ENCODE data around the gene ADO.

The ADO gene

DNA sequence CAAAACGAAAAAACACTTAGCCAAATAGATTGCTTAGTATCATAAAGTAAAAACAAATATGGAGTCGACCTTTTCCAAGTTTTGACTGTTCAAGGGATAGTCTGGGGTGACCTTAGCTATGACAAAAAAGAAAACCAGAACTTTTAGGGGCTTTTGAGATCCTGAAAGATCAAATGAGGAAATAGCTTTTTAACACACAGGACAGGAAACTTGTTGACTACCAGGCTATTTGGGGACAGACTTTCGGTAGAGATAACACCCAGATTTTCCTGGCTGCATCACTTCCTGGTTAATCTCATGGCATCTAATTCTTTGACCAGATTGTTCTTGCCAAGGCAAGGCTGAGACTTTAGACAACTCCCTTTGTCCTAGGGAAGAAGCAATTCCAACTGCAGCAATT, 46.1 kb downstream of the ADO start:
- no peak for DNase-seq
- in situ Hi-C loops (cut with HindIII; ENCODE audit: low pct_ligation_motif_present, low pct_unique_long_range_greater_than_20kb, low sequenced_read_pairs) = no loop called here

DNA sequence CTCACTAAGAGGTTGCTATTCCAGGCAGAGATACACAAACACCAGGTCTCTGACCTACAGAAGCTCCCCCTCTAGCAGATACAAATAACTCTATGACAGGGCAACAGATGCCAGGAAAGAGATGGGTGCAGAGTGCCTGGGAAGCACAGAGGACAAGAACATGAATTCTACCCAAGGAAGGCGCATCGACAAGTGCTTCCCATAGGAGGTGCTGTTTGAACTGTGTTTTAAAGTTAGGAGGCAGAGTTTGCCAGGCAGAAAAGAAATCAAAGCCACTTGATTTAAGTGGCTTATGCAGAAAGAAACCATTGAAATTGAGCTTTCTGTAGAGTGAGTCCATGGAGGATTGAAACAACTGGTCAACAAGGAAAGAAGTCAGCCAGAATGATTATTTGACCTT, 46.9 kb downstream of the ADO start:
- in situ Hi-C loops (cut with HindIII; ENCODE audit: low pct_ligation_motif_present, low pct_unique_long_range_greater_than_20kb, low sequenced_read_pairs) = no loop called here

DNA sequence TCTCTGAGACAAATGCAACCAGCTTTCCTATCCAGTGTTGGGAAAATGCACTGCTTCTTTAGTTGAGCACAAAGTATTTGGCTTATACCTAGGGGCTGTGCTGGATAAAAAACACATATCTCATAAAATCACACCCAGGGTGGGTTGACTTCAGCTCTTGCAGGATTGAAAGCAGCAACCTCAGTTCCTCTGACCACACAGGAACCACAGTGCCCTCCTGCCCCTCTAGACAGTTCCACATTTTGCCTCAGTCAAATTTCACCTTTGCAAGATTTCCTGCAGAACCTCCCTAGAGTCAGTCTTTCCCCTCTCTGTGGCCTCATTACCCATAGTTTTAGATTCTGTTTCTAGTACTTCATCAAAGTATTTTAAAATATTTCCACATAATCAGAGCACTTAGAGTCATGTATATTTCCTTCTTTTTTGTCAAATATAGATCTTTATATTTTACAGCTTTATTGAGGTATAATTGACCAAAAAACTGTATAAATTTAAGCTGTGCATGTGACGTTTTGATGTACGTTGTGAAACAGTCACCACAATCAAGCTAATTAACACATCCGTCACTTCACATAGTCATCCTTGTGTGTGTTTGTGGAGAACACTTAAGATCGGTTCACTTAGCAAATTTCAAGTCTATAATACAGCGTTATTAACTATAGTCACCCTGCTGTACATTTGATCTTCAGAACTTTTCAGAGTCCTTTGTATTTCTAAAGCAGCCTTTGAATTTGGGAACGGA, 48.6 kb downstream of the ADO start:
- in situ Hi-C loops (cut with HindIII; ENCODE audit: low pct_ligation_motif_present, low pct_unique_long_range_greater_than_20kb, low sequenced_read_pairs) = no loop called here
- no peak for DNase-seq

More for the DNA sequence above, 46.9 kb downstream of the ADO start:
- DNase-seq = peak; percentile 50

DNA sequence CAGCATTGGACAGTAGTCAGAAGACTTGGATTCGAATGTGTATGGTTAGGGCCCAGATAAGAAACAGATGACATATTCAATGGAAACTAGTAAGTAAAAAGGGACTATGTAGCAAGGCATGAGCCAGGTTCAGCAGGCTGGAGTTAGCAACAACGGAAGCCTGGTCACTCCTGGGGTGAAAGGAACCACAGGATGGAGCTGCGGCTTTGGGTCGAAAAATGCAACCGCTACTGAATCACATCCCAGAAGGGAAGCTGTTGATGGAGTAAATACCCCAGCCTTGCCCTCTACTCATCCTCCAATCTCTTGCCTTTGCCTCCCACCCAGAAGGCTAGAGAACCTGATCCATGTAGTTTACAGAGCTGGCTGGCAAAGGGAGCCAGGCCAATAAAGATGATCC, 49.2 kb downstream of the ADO start:
- no peak for DNase-seq
- in situ Hi-C loops (cut with HindIII; ENCODE audit: low pct_ligation_motif_present, low pct_unique_long_range_greater_than_20kb, low sequenced_read_pairs) = no loop called here

DNA sequence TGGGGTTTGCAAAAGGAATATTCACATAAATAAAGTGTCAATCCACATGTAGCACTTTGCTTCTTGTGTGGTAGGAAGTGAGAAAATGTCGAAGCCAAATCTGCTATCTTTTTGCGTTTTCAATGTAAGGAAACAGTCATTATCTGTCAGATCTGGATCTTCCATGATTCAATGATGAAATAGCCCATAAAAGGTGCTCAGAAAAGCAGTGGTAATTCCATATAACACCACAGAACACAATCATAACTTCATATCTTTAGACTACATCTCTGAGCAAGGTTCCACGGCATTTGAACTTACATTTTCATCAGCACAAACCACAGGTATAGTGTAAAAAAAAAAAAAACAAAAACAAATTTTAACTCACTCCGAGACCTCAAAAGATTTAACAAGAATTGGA, 51.5 kb downstream of the ADO start:
- DNase-seq = no peak
- in situ Hi-C loops (cut with HindIII; ENCODE audit: low pct_ligation_motif_present, low pct_unique_long_range_greater_than_20kb, low sequenced_read_pairs) = no loop called here
